Measurements from ENCODE around the gene AKAP11.
"Not testable (repeated sequence)": the region's sequence is repeated elsewhere in the genome, so short reads cannot be mapped to it uniquely, and the experiment has no call there.

The AKAP11 gene

DNA sequence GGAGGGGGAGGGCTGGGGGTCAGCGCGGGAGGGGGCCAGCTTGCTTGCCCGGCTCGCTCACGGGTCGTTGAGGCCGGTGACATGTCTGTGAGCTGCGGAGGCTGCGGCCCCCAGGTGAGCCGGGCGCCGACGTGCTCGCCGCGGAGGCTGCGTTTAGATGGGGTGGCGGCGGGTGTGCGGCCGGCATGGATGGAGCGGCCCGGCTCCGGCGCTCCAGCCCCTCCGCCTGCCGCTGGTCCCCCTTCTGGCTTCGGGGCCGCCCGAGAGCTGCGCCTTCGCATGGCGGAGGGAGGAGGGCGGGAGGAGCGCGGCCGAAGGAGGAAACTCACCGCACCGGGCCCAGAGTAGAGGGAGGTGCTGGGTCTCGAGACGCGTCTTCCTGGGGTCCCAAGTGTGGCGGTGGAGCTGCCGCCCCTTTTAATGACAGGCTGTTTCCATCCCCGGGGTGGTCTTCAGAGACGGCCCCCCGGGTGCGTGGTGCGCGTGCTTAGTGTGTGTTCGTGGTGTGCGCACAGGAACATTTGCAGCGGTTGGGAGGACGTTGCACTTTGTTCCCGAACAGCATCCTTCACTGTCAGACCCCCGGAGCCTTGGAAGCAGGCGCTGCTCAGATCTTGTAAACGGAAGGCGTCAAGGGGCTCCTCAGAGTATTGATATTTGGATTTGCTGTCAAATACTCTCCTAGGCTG, at the start of gene AKAP11:
Gene AKAP11 (plus strand): TSS at position 38 of the 689 bp plus-strand sequence. CDS start 14,197 bp downstream, outside the sequence.
- H3K4me3 ChIP-seq (ENCODE audit: low read depth, low read length): peak within 1 kb of the TSS; percentile 98
- TF ChIP-seq, protein P1, sequence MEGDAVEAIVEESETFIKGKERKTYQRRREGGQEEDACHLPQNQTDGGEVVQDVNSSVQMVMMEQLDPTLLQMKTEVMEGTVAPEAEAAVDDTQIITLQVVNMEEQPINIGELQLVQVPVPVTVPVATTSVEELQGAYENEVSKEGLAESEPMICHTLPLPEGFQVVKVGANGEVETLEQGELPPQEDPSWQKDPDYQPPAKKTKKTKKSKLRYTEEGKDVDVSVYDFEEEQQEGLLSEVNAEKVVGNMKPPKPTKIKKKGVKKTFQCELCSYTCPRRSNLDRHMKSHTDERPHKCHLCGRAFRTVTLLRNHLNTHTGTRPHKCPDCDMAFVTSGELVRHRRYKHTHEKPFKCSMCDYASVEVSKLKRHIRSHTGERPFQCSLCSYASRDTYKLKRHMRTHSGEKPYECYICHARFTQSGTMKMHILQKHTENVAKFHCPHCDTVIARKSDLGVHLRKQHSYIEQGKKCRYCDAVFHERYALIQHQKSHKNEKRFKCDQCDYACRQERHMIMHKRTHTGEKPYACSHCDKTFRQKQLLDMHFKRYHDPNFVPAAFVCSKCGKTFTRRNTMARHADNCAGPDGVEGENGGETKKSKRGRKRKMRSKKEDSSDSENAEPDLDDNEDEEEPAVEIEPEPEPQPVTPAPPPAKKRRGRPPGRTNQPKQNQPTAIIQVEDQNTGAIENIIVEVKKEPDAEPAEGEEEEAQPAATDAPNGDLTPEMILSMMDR (IDR thresholded peaks at IDR 0.05; ENCODE audit: insufficient read depth, low read depth, low read length, missing control alignments): no peak
- no peak for DNase-seq (ENCODE audit: low read depth)

DNA sequence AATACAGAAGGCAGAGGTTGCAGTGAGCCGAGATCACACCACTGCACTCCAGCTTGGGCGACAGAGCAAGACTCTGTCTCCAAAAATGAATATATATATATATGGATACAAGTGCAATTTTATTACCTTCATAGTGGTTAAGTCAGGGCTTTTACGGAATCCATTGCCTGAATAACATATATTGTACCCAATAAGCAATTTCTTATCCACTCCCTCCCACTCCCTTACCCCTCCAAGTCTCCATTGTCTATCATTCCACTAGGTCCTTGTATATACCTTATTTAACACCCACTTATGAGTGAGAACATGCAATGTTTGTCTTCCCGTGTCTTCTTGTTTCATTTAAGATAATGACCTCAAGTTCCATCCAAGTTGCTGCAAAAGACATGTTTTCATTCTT, 48.3 kb upstream of the AKAP11 start:
- TF ChIP-seq, protein P1 (IDR thresholded peaks at IDR 0.05; ENCODE audit: insufficient read depth, low read depth, low read length, missing control alignments): no peak
- no peak for DNase-seq (ENCODE audit: low read depth)
- H3K4me3 ChIP-seq (ENCODE audit: low read depth, low read length): no peak overlapping the region

GRCh38 chr13:42225051-42225450, 46.9 kb upstream of the AKAP11 start:
- no peak for DNase-seq (ENCODE audit: low read depth)
- TF ChIP-seq, protein P1 (IDR thresholded peaks at IDR 0.05; ENCODE audit: insufficient read depth, low read depth, low read length, missing control alignments): no peak
- no peak overlapping the region for H3K4me3 ChIP-seq (ENCODE audit: low read depth, low read length)

- H3K4me3 ChIP-seq (ENCODE audit: low read depth, low read length); DNase-seq (ENCODE audit: low read depth): not testable (repeated sequence)
These were observed 45.2 kb upstream of the AKAP11 start for GRCh38 chr13:42226759-42227158.

DNA sequence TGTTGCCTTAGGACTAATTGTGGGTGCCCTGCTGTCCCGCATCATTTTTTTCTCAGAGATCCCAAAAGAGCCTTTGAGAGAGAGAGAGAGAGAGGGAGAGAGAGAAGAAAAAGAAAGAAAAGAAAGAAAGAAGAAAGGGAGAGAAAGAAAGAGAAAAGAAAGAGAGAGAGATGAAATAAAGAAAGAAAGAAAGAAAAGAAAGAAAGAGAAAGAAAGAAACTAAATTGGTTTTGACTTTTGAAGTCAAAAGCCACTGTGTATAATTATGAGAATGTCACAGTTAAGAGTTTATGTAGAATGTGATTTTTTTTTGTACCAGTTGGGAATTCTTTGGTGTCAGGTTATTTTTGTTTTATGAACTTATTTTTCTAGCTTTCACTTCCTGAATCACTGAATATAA, 43.4 kb upstream of the AKAP11 start:
- no peak overlapping the region for H3K4me3 ChIP-seq (ENCODE audit: low read depth, low read length)
- no peak for DNase-seq (ENCODE audit: low read depth)
- TF ChIP-seq, protein P1 (IDR thresholded peaks at IDR 0.05; ENCODE audit: insufficient read depth, low read depth, low read length, missing control alignments): no peak

DNA sequence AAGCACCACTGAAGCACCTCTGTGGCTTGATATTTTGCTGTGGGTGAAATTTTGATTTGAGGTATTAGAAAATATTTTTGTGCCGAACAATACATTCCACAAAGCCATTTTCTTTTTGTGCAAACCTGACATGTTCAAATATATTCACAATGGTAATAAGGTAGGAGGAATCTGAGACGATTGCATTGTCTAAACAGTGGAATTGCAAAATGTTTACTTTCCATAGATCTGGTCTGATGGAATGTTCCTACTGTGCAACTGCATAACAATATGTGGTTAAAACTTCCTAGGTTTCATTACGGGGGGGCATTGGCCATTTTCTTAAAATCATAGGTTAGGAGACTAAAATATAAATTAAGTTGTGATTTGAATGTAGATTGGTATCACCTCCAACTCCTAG, 42.7 kb upstream of the AKAP11 start:
- TF ChIP-seq, protein P1 (IDR thresholded peaks at IDR 0.05; ENCODE audit: insufficient read depth, low read depth, low read length, missing control alignments): no peak
- no peak for DNase-seq (ENCODE audit: low read depth)
- no peak overlapping the region for H3K4me3 ChIP-seq (ENCODE audit: low read depth, low read length)

- H3K4me3 ChIP-seq (ENCODE audit: low read depth, low read length): no peak overlapping the region
- TF ChIP-seq, protein P1 (IDR thresholded peaks at IDR 0.05; ENCODE audit: insufficient read depth, low read depth, low read length, missing control alignments): no peak
- DNase-seq (ENCODE audit: low read depth): no peak
These were observed 39.3 kb upstream of the AKAP11 start for GRCh38 chr13:42232671-42233070.
